IMR-90 (cell line): ENCODE measurements around the gene EHBP1L1. TPM values are rescaled to one million over a fixed set of nuclear protein-coding genes. Genes with fewer than 3 reads are reported as not detected.

Source experiments
- ATAC-seq: fragments of 200-7000 bp; cut with Tn5 transposase; 2 replicates; pipeline ENCODE4 v1.9.1; 2020; ENCODE audit warnings: low read depth, mild to moderate bottlenecking, moderate library complexity
- BruUV-seq: library from RNA; stranded (reverse); fragments of 400-500 nt; replicated peaks from 2 replicates; lab custom pipeline; 2021; lab: Mats Ljungman, UMichigan
- CTCF ChIA-PET: fragments of 300-600 bp; formaldehyde crosslinking; extraction: SDS; loops from one replicate; lab custom pipeline; 2021; ENCODE audit warnings: antibody characterized with exemption; lab: Yijun Ruan, JAX
- POLR2A ChIA-PET: fragments of 300-600 bp; sonication (Branson Sonifier 250); formaldehyde crosslinking; loops from one replicate; lab custom pipeline; 2022; ENCODE audit warnings: antibody characterized with exemption; ENCODE audit not compliant: unreplicated experiment; lab: Charles Lee
- DNase-seq: peaks from one replicate; pipeline ENCODE4 v3.0.0; 2013
- H2AFZ ChIP-seq: replicated peaks from 2 replicates; pipeline ENCODE3; 2013; ENCODE audit warnings: low read length, mild to moderate bottlenecking; ENCODE audit not compliant: poor library complexity
- H2AK5ac ChIP-seq: 2 replicates; pipeline ENCODE4 v1.6.1; 2013; ENCODE audit warnings: low read depth, low read length, inconsistent platforms
- H2AK9ac ChIP-seq: replicated peaks from 2 replicates; pipeline ENCODE3; 2013; ENCODE audit warnings: mild to moderate bottlenecking, low read depth, low read length, moderate library complexity; ENCODE audit not compliant: poor library complexity
- H2BK120ac ChIP-seq: 2 replicates; pipeline ENCODE4 v1.6.1; 2013; ENCODE audit warnings: low read depth, low read length, inconsistent platforms
- H2BK15ac ChIP-seq: 3 replicates; pipeline ENCODE4 v1.6.1; 2013; ENCODE audit warnings: low read depth, low read length, inconsistent platforms
- H2BK20ac ChIP-seq: 2 replicates; pipeline ENCODE4 v1.6.1; 2013; ENCODE audit warnings: low read depth, mild to moderate bottlenecking, inconsistent platforms, low read length, moderate library complexity
- H2BK5ac ChIP-seq: 2 replicates; pipeline ENCODE4 v1.6.1; 2013; ENCODE audit warnings: mild to moderate bottlenecking, low read depth, low read length, inconsistent platforms; ENCODE audit not compliant: poor library complexity, severe bottlenecking
- H3K14ac ChIP-seq: replicated peaks from 2 replicates; pipeline ENCODE4 v1.6.1; 2013; ENCODE audit warnings: low read depth, low read length, inconsistent platforms
- H3K18ac ChIP-seq: 2 replicates; pipeline ENCODE4 v1.6.1; 2013; ENCODE audit warnings: low read depth, low read length, control low read depth
- H3K23ac ChIP-seq: 2 replicates; pipeline ENCODE4 v1.6.1; 2013; ENCODE audit warnings: low read depth, low read length, inconsistent platforms
- H3K27ac ChIP-seq: 2 replicates; pipeline ENCODE4 v1.5.1; 2013; ENCODE audit warnings: mild to moderate bottlenecking, control low read depth, low read length; ENCODE audit not compliant: insufficient read depth
- H3K27me3 ChIP-seq: 2 replicates; pipeline ENCODE4 v1.6.1; 2013; ENCODE audit warnings: low read length; ENCODE audit not compliant: control insufficient read depth, insufficient read depth
- H3K36me3 ChIP-seq: 2 replicates; pipeline ENCODE4 v1.6.1; 2013; ENCODE audit warnings: low read length, mixed read lengths; ENCODE audit not compliant: control insufficient read depth, insufficient read depth
- H3K4ac ChIP-seq: 2 replicates; pipeline ENCODE4 v1.6.1; 2013; ENCODE audit warnings: low read depth, low read length, inconsistent platforms
- H3K4me1 ChIP-seq: 2 replicates; pipeline ENCODE4 v1.6.1; 2013; ENCODE audit warnings: low read length, mixed read lengths; ENCODE audit not compliant: control insufficient read depth, insufficient read depth
- H3K4me2 ChIP-seq: 2 replicates; pipeline ENCODE4 v1.6.1; 2013; ENCODE audit warnings: low read depth, mild to moderate bottlenecking, control low read depth, low read length, moderate library complexity
- H3K4me3 ChIP-seq: 2 replicates; pipeline ENCODE4 v1.5.1; 2013; ENCODE audit warnings: low read depth, mild to moderate bottlenecking, control low read depth, low read length, moderate library complexity; ENCODE audit not compliant: insufficient read depth
- H3K56ac ChIP-seq: 2 replicates; pipeline ENCODE4 v1.6.1; 2013; ENCODE audit warnings: low read length, inconsistent platforms; ENCODE audit not compliant: insufficient read depth; ENCODE audit errors: extremely low read depth
- H3K79me1 ChIP-seq, 2 experiments: 2 replicates each; pipeline ENCODE4 v1.6.1; 2013; ENCODE audit warnings: low read length in 2 of 2, inconsistent platforms in 1 of 2, low read depth in 1 of 2
- H3K9ac ChIP-seq: 2 replicates; pipeline ENCODE4 v1.6.1; 2013; ENCODE audit warnings: low read depth, low read length, control low read depth
- H3K9me1 ChIP-seq: 2 replicates; pipeline ENCODE4 v1.6.1; 2013; ENCODE audit warnings: low read length, inconsistent platforms; ENCODE audit not compliant: insufficient read depth
- H3K9me3 ChIP-seq: 2 replicates; pipeline ENCODE4 v1.6.1; 2013; ENCODE audit warnings: low read length; ENCODE audit not compliant: control insufficient read depth, insufficient read depth
- H4K20me1 ChIP-seq: 2 replicates; pipeline ENCODE4 v1.6.1; 2013; ENCODE audit warnings: low read length, inconsistent platforms; ENCODE audit not compliant: insufficient read depth
- H4K5ac ChIP-seq: 2 replicates; pipeline ENCODE4 v1.6.1; 2013; ENCODE audit warnings: mild to moderate bottlenecking, low read depth, low read length, control low read depth
- H4K8ac ChIP-seq, 2 experiments: 2 replicates each; pipeline ENCODE4 v1.6.1; 2013; ENCODE audit warnings: low read depth in 2 of 2, low read length in 2 of 2, control low read depth in 1 of 2, inconsistent platforms in 1 of 2
- H4K91ac ChIP-seq: 2 replicates; pipeline ENCODE4 v1.6.1; 2013; ENCODE audit warnings: low read depth, low read length, inconsistent platforms; ENCODE audit not compliant: insufficient read depth
- BHLHE40 ChIP-seq: fragments of 150-350 bp; IDR thresholded peaks from 2 replicates; pipeline ENCODE4 v1.6.1; 2016; ENCODE audit warnings: mild to moderate bottlenecking, low read depth, low read length
- CEBPB ChIP-seq: IDR thresholded peaks from 2 replicates; pipeline ENCODE4 v1.6.1; 2012; ENCODE audit warnings: low read depth, low read length, improper control_type of control experiment
- CHD1 ChIP-seq: IDR thresholded peaks from 2 replicates; pipeline ENCODE4 v1.6.1; 2012; ENCODE audit warnings: low read depth, low read length, improper control_type of control experiment
- CTCF ChIP-seq: conservative IDR thresholded peaks from 2 replicates; pipeline ENCODE4 v1.5.1; 2012; ENCODE audit warnings: mild to moderate bottlenecking, low read depth, low read length, improper control_type of control experiment
- ELK1 ChIP-seq: fragments of 150-350 bp; IDR thresholded peaks from 2 replicates; pipeline ENCODE4 v1.6.1; 2016; ENCODE audit warnings: low read depth, mild to moderate bottlenecking, low read length, moderate library complexity, borderline replicate concordance
- FOS ChIP-seq: fragments of 150-350 bp; IDR thresholded peaks from 2 replicates; pipeline ENCODE4 v1.6.1; 2016; ENCODE audit warnings: low read depth, low read length
- MAFK ChIP-seq: IDR thresholded peaks from 2 replicates; pipeline ENCODE4 v1.6.1; 2012; ENCODE audit warnings: low read depth, low read length, improper control_type of control experiment
- MAZ ChIP-seq: IDR thresholded peaks from 2 replicates; pipeline ENCODE4 v1.6.1; 2012; ENCODE audit warnings: low read depth, mild to moderate bottlenecking, low read length, improper control_type of control experiment, moderate library complexity, borderline replicate concordance
- MXI1 ChIP-seq: IDR thresholded peaks from 2 replicates; pipeline ENCODE4 v1.6.1; 2012; ENCODE audit warnings: low read depth, mild to moderate bottlenecking, low read length, moderate library complexity, borderline replicate concordance
- NFE2L2 ChIP-seq: fragments of 150-350 bp; IDR thresholded peaks from 2 replicates; pipeline ENCODE4 v1.6.1; 2016; ENCODE audit warnings: low read depth, mild to moderate bottlenecking, low read length
- POLR2A ChIP-seq: IDR thresholded peaks from 2 replicates; pipeline ENCODE4 v1.6.1; 2012; ENCODE audit warnings: mild to moderate bottlenecking, low read depth, low read length
- RAD21 ChIP-seq: IDR thresholded peaks from 2 replicates; pipeline ENCODE4 v1.6.1; 2012; ENCODE audit warnings: low read length, improper control_type of control experiment
- RCOR1 ChIP-seq: IDR thresholded peaks from 2 replicates; pipeline ENCODE4 v1.6.1; 2012; ENCODE audit warnings: mild to moderate bottlenecking, low read length, improper control_type of control experiment; ENCODE audit not compliant: insufficient replicate concordance
- RFX5 ChIP-seq: IDR thresholded peaks from 2 replicates; pipeline ENCODE4 v1.8.0; 2012; ENCODE audit warnings: low read depth, mild to moderate bottlenecking, low read length, moderate library complexity
- USF2 ChIP-seq: fragments of 150-350 bp; IDR thresholded peaks from 2 replicates; pipeline ENCODE4 v1.6.1; 2017; ENCODE audit warnings: mild to moderate bottlenecking, antibody characterized with exemption, low read length, low read depth
- WGBS, 2 experiments: methylation state at CpG; one replicate each; pipeline versions ENCODE4 v1.1.5 to v1.1.7; 2013; ENCODE audit warnings: missing lambda C conversion rate in 2 of 2; ENCODE audit not compliant: insufficient read length in 1 of 2; ENCODE audit errors: extremely low coverage in 2 of 2; 5-methylcytosine and 5-hydroxymethylcytosine counted together
- dilution Hi-C: fragments of 300-500 bp; cut with HindIII; formaldehyde crosslinking; loops from one replicate; pipeline ENCODE4 v1.14.3; 2018; ENCODE audit warnings: low sequenced_read_pairs; ENCODE audit not compliant: unreplicated experiment
- in situ Hi-C: fragments of 300-500 bp; cut with MboI; formaldehyde crosslinking; loops from 3 replicates; pipeline ENCODE4 v1.14.3; 2019; ENCODE audit warnings: low sequenced_read_pairs, inconsistent platforms, mixed read lengths
- intact Hi-C: fragments of 100-400 bp; cut with micrococcal nuclease; formaldehyde crosslinking; loops from 2 replicates; pipeline ENCODE4 v1.10.0; 2022
- polyA plus RNA-seq, 3 experiments: library from polyadenylated mRNA; depleted of rRNA; stranded (reverse); fragments of >200 nt; gene quantifications; 2 replicates each; pipeline ENCODE4 v1.2.3, GENCODE V29; 2012; ENCODE audit warnings: low replicate concordance in 1 of 3
- total RNA-seq: library from RNA; depleted of rRNA; stranded (reverse); fragments of >200 nt; gene quantifications from 2 replicates; pipeline ENCODE4 v1.2.3, GENCODE V29; 2012

Gene EHBP1L1
- total and polyA plus RNA-seq, 2 of the 4 experiments (the other 2 are of a cell fraction) = 10.0 to 27.4 TPM

- peaks cover 4% of the 10 kb centered on the region for H3K4me1 ChIP-seq
- H4K5ac ChIP-seq = no peak overlapping the region
- no peaks in the 10 kb centered on the region for H3K9me3 ChIP-seq
- no peak overlapping the region for H3K18ac ChIP-seq
- H2AK5ac ChIP-seq = no peak overlapping the region
- intact Hi-C loops = no loop called here
- H2BK120ac ChIP-seq = no peak overlapping the region
- no peak overlapping the region for H3K9ac ChIP-seq
- no peak overlapping the region for H2BK20ac ChIP-seq
- BruUV-seq = no TSS peak
- ChIA-PET POLR2A (no interaction called here), CTCF (no interaction called here)
- H2AK9ac ChIP-seq = no peak overlapping the region
- no peak overlapping the region for H3K4me3 ChIP-seq
- DNase-seq = no peak
- no peak overlapping the region for H3K23ac ChIP-seq
- H3K56ac ChIP-seq = no peak overlapping the region
- H2BK5ac ChIP-seq = no peak overlapping the region
- H2BK15ac ChIP-seq = no peak overlapping the region
- H4K91ac ChIP-seq = no peak overlapping the region
- TF ChIP-seq MAZ (no peak), CHD1 (no peak), FOS (no peak), MXI1 (no peak), USF2 (no peak), MAFK (no peak), RCOR1 (no peak), POLR2A (no peak), ELK1 (no peak), RFX5 (no peak), NFE2L2 (no peak), CEBPB (no peak), RAD21 (no peak), CTCF (no peak), BHLHE40 (no peak)
- no peak overlapping the region for H3K14ac ChIP-seq
- H3K4ac ChIP-seq = no peak overlapping the region
- no peaks in the 10 kb centered on the region for H3K27me3 ChIP-seq
- H4K8ac ChIP-seq = no peak overlapping the region
- H4K20me1 ChIP-seq = 0 out of 2 replicates have a peak, but pooled peaks cover 4% of the 10 kb centered on the region
- WGBS, 2 experiments = 65% methylated on average over 12 of the region's 51 CpGs; no CpG with 5 or more reads in 1 of the 2 experiments
- H3K36me3 ChIP-seq = peaks cover 45% of the 10 kb centered on the region
- no peak overlapping the region for H3K27ac ChIP-seq
- dilution Hi-C loops = no loop called here
- H3K4me2 ChIP-seq = no peak overlapping the region
- H2AFZ ChIP-seq = no peak overlapping the region
- H3K9me1 ChIP-seq = no peaks in the 10 kb centered on the region
- no peak for ATAC-seq
- in situ Hi-C loops = no loop called here
- peaks cover 0 to 24% of the 10 kb centered on the region in 2 experiments; a peak in 1 of 4 replicates for H3K79me1 ChIP-seq
Observed at GRCh38 chr11:65585396-65586246, 9.8 kb downstream of the EHBP1L1 start.
